AG04449 (cell line): Measurements from ENCODE around the gene JCAD.

Source experiments
- CTCF ChIA-PET: fragments of 350-600 bp; formaldehyde crosslinking; extraction: SDS; loops from one replicate; lab custom pipeline; 2021; ENCODE audit warnings: antibody characterized with exemption; lab: Yijun Ruan, JAX
- POLR2A ChIA-PET: fragments of 400-600, 350-600 bp; formaldehyde crosslinking; extraction: SDS; loops from one replicate; lab custom pipeline; 2020; ENCODE audit warnings: antibody characterized with exemption, inconsistent platforms; lab: Yijun Ruan, JAX
- DNase-seq: peaks from one replicate; pipeline ENCODE4 v3.0.0-alpha.2; 2010; ENCODE audit warnings: low read depth, low spot score
- H3K4me3 ChIP-seq: 2 replicates; pipeline ENCODE4 v1.5.1; 2011; ENCODE audit warnings: low read depth, mild to moderate bottlenecking, control low read depth, low read length
- TF ChIP-seq, protein P1 (sequence below): IDR thresholded peaks from one replicate; pipeline ENCODE4 v1.5.1; 2011; ENCODE audit warnings: mild to moderate bottlenecking, moderate library complexity, low read length, control low read depth, inconsistent platforms; ENCODE audit not compliant: insufficient read depth; ENCODE audit errors: missing control alignments

The JCAD gene

DNA sequence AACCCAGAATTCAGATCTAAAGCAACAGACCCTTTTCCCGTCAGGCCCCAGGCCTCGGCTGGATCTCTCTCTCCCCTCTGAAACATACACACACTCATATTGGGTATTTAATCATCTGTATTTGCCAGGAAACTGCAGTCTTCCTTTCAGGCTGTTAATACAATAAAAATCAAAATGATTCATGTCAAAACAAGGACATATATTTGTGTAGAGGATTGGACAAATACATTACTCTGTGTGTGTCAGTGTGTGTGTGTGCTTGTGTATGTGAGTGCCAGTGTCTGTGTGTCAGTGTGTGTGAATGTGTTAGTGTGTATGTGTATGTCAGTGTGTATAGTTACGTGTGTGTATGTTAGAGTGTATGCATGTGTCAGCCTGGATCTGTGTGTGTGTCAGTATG, 90.8 kb downstream of the JCAD start:
- CTCF ChIA-PET: interaction anchor here (0.8 kb wide), 1 partner anchor 33 kb away, joined by 3 read pairs; no protein-coding TSS in a partner anchor
- TF ChIP-seq, protein P1, sequence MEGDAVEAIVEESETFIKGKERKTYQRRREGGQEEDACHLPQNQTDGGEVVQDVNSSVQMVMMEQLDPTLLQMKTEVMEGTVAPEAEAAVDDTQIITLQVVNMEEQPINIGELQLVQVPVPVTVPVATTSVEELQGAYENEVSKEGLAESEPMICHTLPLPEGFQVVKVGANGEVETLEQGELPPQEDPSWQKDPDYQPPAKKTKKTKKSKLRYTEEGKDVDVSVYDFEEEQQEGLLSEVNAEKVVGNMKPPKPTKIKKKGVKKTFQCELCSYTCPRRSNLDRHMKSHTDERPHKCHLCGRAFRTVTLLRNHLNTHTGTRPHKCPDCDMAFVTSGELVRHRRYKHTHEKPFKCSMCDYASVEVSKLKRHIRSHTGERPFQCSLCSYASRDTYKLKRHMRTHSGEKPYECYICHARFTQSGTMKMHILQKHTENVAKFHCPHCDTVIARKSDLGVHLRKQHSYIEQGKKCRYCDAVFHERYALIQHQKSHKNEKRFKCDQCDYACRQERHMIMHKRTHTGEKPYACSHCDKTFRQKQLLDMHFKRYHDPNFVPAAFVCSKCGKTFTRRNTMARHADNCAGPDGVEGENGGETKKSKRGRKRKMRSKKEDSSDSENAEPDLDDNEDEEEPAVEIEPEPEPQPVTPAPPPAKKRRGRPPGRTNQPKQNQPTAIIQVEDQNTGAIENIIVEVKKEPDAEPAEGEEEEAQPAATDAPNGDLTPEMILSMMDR: no peak
- H3K4me3 ChIP-seq: no peak overlapping the region
- POLR2A ChIA-PET: no interaction called here
- no peak for DNase-seq

DNA sequence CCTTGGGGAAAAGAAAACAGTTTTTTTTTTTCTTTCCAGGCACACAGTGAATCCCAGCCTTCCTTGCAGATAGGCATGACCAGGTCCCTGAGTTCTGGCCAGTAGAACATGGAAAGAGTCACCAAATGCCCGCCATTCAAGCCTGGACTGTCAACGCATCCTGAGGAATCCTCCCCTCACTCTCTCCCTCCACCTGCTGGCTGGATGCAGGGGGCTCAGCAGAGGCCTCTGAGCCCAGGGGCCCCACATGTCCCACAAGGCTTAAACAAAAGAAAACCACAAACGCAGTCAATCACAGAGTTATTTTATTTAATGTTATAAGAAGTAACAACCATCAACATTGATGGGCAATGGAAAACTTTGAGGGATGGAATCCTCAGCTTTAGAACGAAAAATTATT, 93.1 kb downstream of the JCAD start:
- ChIA-PET CTCF (interaction anchor here (2.0 kb wide), 1 partner anchor 32 kb away, joined by 9 read pairs; no protein-coding TSS in a partner anchor), POLR2A (no interaction called here)
- TF ChIP-seq, protein P1: no peak
- no peak overlapping the region for H3K4me3 ChIP-seq
- DNase-seq: no peak
